HUES6 (cell line): ENCODE results near the gene MAP3K6.

Source experiments
- H3K27ac ChIP-seq: 2 replicates; pipeline ENCODE4 v1.7.0; 2013; ENCODE audit warnings: low read depth, mild to moderate bottlenecking, low read length, inconsistent platforms
- H3K27me3 ChIP-seq: 2 replicates; pipeline ENCODE4 v1.6.1; 2013; ENCODE audit warnings: low read length; ENCODE audit not compliant: control insufficient read depth, insufficient read depth
- H3K36me3 ChIP-seq: 2 replicates; pipeline ENCODE4 v1.6.1; 2013; ENCODE audit warnings: low read length; ENCODE audit not compliant: control insufficient read depth, insufficient read depth
- H3K4me1 ChIP-seq: 2 replicates; pipeline ENCODE4 v1.6.1; 2013; ENCODE audit warnings: low read length; ENCODE audit not compliant: control insufficient read depth, insufficient read depth
- H3K4me3 ChIP-seq: 2 replicates; pipeline ENCODE4 v1.5.1; 2013; ENCODE audit warnings: low read depth, low read length
- H3K9ac ChIP-seq: one replicate; pipeline ENCODE4 v1.6.1; 2013; ENCODE audit warnings: mild to moderate bottlenecking, low read length
- H3K9me3 ChIP-seq: 2 replicates; pipeline ENCODE4 v1.6.1; 2013; ENCODE audit warnings: low read depth, low read length; ENCODE audit not compliant: control insufficient read depth, insufficient read depth

MAP3K6 gene

GRCh38 chr1:27349784-27350662 is 16.7 kb downstream of the MAP3K6 start:
- no peaks in the 10 kb centered on the region for H3K9me3 ChIP-seq
- H3K27me3 ChIP-seq: peaks cover 9% of the 10 kb centered on the region
- peak overlapping the region; percentile 15 for H3K9ac ChIP-seq
- H3K36me3 ChIP-seq: peaks cover 4% of the 10 kb centered on the region; the same call in 1 of the 2 replicates
- H3K4me1 ChIP-seq: peaks cover 28% of the 10 kb centered on the region
- H3K27ac ChIP-seq: no peak overlapping the region
- peak overlapping the region; percentile 58 for H3K4me3 ChIP-seq

- Histone ChIP-seq H3K27me3 (peaks cover 9% of the 10 kb centered on the region), H3K9me3 (no peaks in the 10 kb centered on the region), H3K36me3 (peaks cover 4% of the 10 kb centered on the region; the same call in 1 of the 2 replicates), H3K4me1 (peaks cover 28% of the 10 kb centered on the region), H3K27ac (no peak overlapping the region), H3K4me3 (peak overlapping the region; percentile 58), H3K9ac (no peak overlapping the region)
These were observed 17.6 kb downstream of the MAP3K6 start for GRCh38 chr1:27348861-27349783.

GRCh38 chr1:27346991-27347624 is 19.7 kb downstream of the MAP3K6 start:
- peaks cover 44% of the 10 kb centered on the region for H3K4me1 ChIP-seq
- peaks cover 4% of the 10 kb centered on the region; the same call in 1 of the 2 replicates for H3K36me3 ChIP-seq
- H3K4me3 ChIP-seq: no peak overlapping the region

GRCh38 chr1:27346357-27346756 is 20.4 kb downstream of the MAP3K6 start:
- Histone ChIP-seq H3K9me3 (no peaks in the 10 kb centered on the region), H3K36me3 (peaks cover 4% of the 10 kb centered on the region; the same call in 1 of the 2 replicates), H3K4me1 (peaks cover 47% of the 10 kb centered on the region), H3K9ac (no peak overlapping the region), H3K27me3 (peaks cover 9% of the 10 kb centered on the region), H3K4me3 (no peak overlapping the region), H3K27ac (no peak overlapping the region)

More at GRCh38 chr1:27346991-27347624, 19.7 kb downstream of the MAP3K6 start:
- Histone ChIP-seq H3K9ac (no peak overlapping the region), H3K27me3 (peaks cover 9% of the 10 kb centered on the region), H3K27ac (no peak overlapping the region), H3K9me3 (no peaks in the 10 kb centered on the region)

GRCh38 chr1:27345272-27345671 is 21.5 kb downstream of the MAP3K6 start:
- Histone ChIP-seq H3K4me3 (no peak overlapping the region), H3K36me3 (peaks cover 4% of the 10 kb centered on the region; the same call in 1 of the 2 replicates), H3K9ac (no peak overlapping the region), H3K27ac (no peak overlapping the region), H3K27me3 (peaks cover 4% of the 10 kb centered on the region), H3K4me1 (peaks cover 46% of the 10 kb centered on the region), H3K9me3 (no peaks in the 10 kb centered on the region)

GRCh38 chr1:27343639-27344025 is 23.1 kb downstream of the MAP3K6 start:
- Histone ChIP-seq H3K27me3 (no peaks in the 10 kb centered on the region), H3K4me3 (0 out of 2 replicates have a peak overlapping the region, but pooled peaks have one; percentile 51), H3K36me3 (peaks cover 4% of the 10 kb centered on the region; the same call in 1 of the 2 replicates), H3K9me3 (no peaks in the 10 kb centered on the region), H3K27ac (no peak overlapping the region), H3K4me1 (peaks cover 48% of the 10 kb centered on the region), H3K9ac (no peak overlapping the region)

- H3K9ac ChIP-seq: peak overlapping the region; percentile 33
- peaks cover 4% of the 10 kb centered on the region; the same call in 1 of the 2 replicates for H3K36me3 ChIP-seq
- peak overlapping the region; percentile 51 for H3K4me3 ChIP-seq
- no peaks in the 10 kb centered on the region for H3K27me3 ChIP-seq
- H3K9me3 ChIP-seq: no peaks in the 10 kb centered on the region
- peak overlapping the region; percentile 24; the same call in 1 of the 2 replicates for H3K27ac ChIP-seq
- H3K4me1 ChIP-seq: peaks cover 48% of the 10 kb centered on the region
These were observed 23.8 kb downstream of the MAP3K6 start for GRCh38 chr1:27342778-27343638.

- peaks cover 43% of the 10 kb centered on the region for H3K4me1 ChIP-seq
- H3K4me3 ChIP-seq: peak overlapping the region; percentile 51
- no peaks in the 10 kb centered on the region for H3K9me3 ChIP-seq
- H3K27ac ChIP-seq: no peak overlapping the region
- peak overlapping the region; percentile 33 for H3K9ac ChIP-seq
- H3K27me3 ChIP-seq: no peaks in the 10 kb centered on the region
- peaks cover 4% of the 10 kb centered on the region; the same call in 1 of the 2 replicates for H3K36me3 ChIP-seq
These were observed 24.4 kb downstream of the MAP3K6 start for GRCh38 chr1:27342391-27342777.

GRCh38 chr1:27341525-27342252 is 25.1 kb downstream of the MAP3K6 start, which contains the start of gene SYTL1:
Gene SYTL1, plus strand, starts transcription at chr1:27342022. Its CDS starts 3,313 bp downstream, at chr1:27345335.
- Histone ChIP-seq H3K4me1 (peaks cover 39% of the 10 kb centered on the region), H3K27ac (no peak within 1 kb of the TSS), H3K4me3 (peak within 1 kb of the TSS; percentile 51), H3K9me3 (no peaks in the 10 kb centered on the region), H3K36me3 (peaks cover 6% of the 10 kb centered on the region; the same call in 1 of the 2 replicates), H3K9ac (peak within 1 kb of the TSS; percentile 33), H3K27me3 (no peaks in the 10 kb centered on the region)
